Measurements from ENCODE around the gene BOD1.

GRCh38 chr5:173628501-173628900 is 12.1 kb upstream of the BOD1 start:
- no peak for TF ChIP-seq CTCF (IDR thresholded peaks at IDR 0.05)
- TF ChIP-seq POLR2A (IDR thresholded peaks at IDR 0.05): no peak
- no peak for TF ChIP-seq POLR2AphosphoS5 (IDR thresholded peaks at IDR 0.05)
